OCI-LY3 (cell line): Measurements from ENCODE around the gene ANKRD17.

Experiments used
- CTCF ChIP-seq: fragments of 200-600, 300-600 bp; sonication (generic); IDR thresholded peaks from 2 replicates; pipeline ENCODE4 v1.5.1; 2014; ENCODE audit warnings: antibody characterized with exemption, low read length, low read depth
- EZH2phosphoT487 ChIP-seq: fragments of 200-600 bp; shearing (Covaris generic); IDR thresholded peaks from 2 replicates; pipeline ENCODE4 v1.6.1; 2018; ENCODE audit warnings: antibody characterized with exemption, mixed run types, low read depth

- TF ChIP-seq EZH2phosphoT487, result no peak
- TF ChIP-seq CTCF, result no peak
Measured at GRCh38 chr4:73277201-73277600, 18.6 kb upstream of the ANKRD17 start.
